Smooth muscle cell (in vitro differentiated cells): ENCODE data around the gene DMRT1. TPM values are rescaled to one million over a fixed set of nuclear protein-coding genes. Genes with fewer than 3 reads are reported as not detected.

Source experiments
- polyA plus RNA-seq: library from polyadenylated mRNA; unstranded; fragments of >200 nt; fragmentation: Nextera tagmentation; extraction: Ambion mirVana; gene quantifications from 2 replicates; pipeline ENCODE4 v1.2.1, GENCODE V29; 2016
- small RNA-seq: library from RNA; depleted of rRNA; stranded (forward); fragments of <200 nt; gene quantifications from one replicate; pipeline ENCODE3, GENCODE V24; 2014
- total RNA-seq: library from RNA; depleted of rRNA; stranded (reverse); fragments of >200 nt; gene quantifications from 2 replicates; pipeline ENCODE4 v1.2.3, GENCODE V29; 2014

DMRT1 gene
- total and polyA plus RNA-seq, 2 experiments from 2014 or later, result 0.58 TPM; not detected in 1

Small RNAs within 50 kb of the gene (small RNA-seq; reads per million reads assigned to genes)
- gene RNU6-1073P, result not detected

Other genes with a start within 250 kb of the DMRT1 start
- not detected in 2 replicates for gene DMRT3, start 135.0 kb downstream of the DMRT1 start, total RNA-seq
- not detected in 2 replicates for gene DMRT3, start 135.0 kb downstream of the DMRT1 start, polyA plus RNA-seq
- not detected in 2 replicates for gene DMRT2, start 208.7 kb downstream of the DMRT1 start, total RNA-seq
- not detected in 2 replicates for gene DMRT2, start 208.7 kb downstream of the DMRT1 start, polyA plus RNA-seq